Fibroblast of lung (primary cell): ENCODE data around the gene PPFIA2. TPM values are rescaled to one million over a fixed set of nuclear protein-coding genes. Genes with fewer than 3 reads are reported as not detected.

Experiments
- DNase-seq, 2 donors: peaks; one replicate each; pipeline versions ENCODE4 v3.0.0 to v3.0.0-alpha.2; 2010; ENCODE audit warnings: low read depth in 2 of 2
- H2AFZ ChIP-seq: 2 replicates; pipeline ENCODE4 v1.5.1; 2012; ENCODE audit warnings: low read length, control low read depth, inconsistent platforms
- H3K27ac ChIP-seq: 2 replicates; pipeline ENCODE4 v1.5.1; 2011; ENCODE audit warnings: low read length, control low read depth; ENCODE audit not compliant: insufficient read depth
- H3K27me3 ChIP-seq: 2 replicates; pipeline ENCODE4 v1.5.1; 2011; ENCODE audit warnings: mild to moderate bottlenecking, low read length; ENCODE audit not compliant: control insufficient read depth, insufficient read depth
- H3K36me3 ChIP-seq: 2 replicates; pipeline ENCODE4 v1.5.1; 2011; ENCODE audit warnings: low read length; ENCODE audit not compliant: control insufficient read depth, insufficient read depth
- H3K4me1 ChIP-seq: 2 replicates; pipeline ENCODE4 v1.5.1; 2011; ENCODE audit warnings: low read length; ENCODE audit not compliant: control insufficient read depth, insufficient read depth; ENCODE audit errors: extremely low read depth
- H3K4me2 ChIP-seq: 2 replicates; pipeline ENCODE4 v1.5.1; 2011; ENCODE audit warnings: low read length, control low read depth; ENCODE audit not compliant: insufficient read depth; ENCODE audit errors: extremely low read depth
- H3K4me3 ChIP-seq, 4 experiments: fragments of 200-600 bp in 1 of 4; sonication (generic) in 1 of 4; replicated peaks in 1 of 4; 2 replicates each; pipeline ENCODE4 v1.5.1; 2011 to 2016; ENCODE audit warnings: low read length in 4 of 4, low read depth in 3 of 4, mild to moderate bottlenecking in 3 of 4, control low read depth in 2 of 4, inconsistent platforms in 1 of 4, mixed read lengths in 1 of 4; ENCODE audit not compliant: insufficient read depth in 1 of 4; ENCODE audit errors: control extremely low read depth in 1 of 4
- H3K79me2 ChIP-seq: 2 replicates; pipeline ENCODE4 v1.5.1; 2012; ENCODE audit warnings: mild to moderate bottlenecking, low read length, inconsistent platforms; ENCODE audit not compliant: control insufficient read depth, insufficient read depth
- H3K9ac ChIP-seq: 2 replicates; pipeline ENCODE4 v1.5.1; 2011; ENCODE audit warnings: mild to moderate bottlenecking, low read length, control low read depth; ENCODE audit not compliant: insufficient read depth
- H3K9me3 ChIP-seq: 2 replicates; pipeline ENCODE4 v1.5.1; 2012; ENCODE audit warnings: low read depth, low read length; ENCODE audit not compliant: control insufficient read depth, insufficient read depth
- H4K20me1 ChIP-seq: 2 replicates; pipeline ENCODE4 v1.5.1; 2011; ENCODE audit warnings: low read length; ENCODE audit not compliant: control insufficient read depth, insufficient read depth; ENCODE audit errors: extremely low read depth
- EZH2 ChIP-seq: IDR thresholded peaks from 2 replicates; pipeline ENCODE4 v1.5.1; 2012; ENCODE audit warnings: low read length, control low read depth, mild to moderate bottlenecking; ENCODE audit errors: missing control alignments
- polyA plus RNA-seq, 2 donors: library from polyadenylated mRNA; depleted of rRNA in 1 of 2; stranded (reverse) in 1 of 2; unstranded in 1 of 2; fragments of >200 nt; gene quantifications; 2 replicates each; pipeline ENCODE4 v1.2.1, GENCODE V29; 2011 to 2012; ENCODE audit warnings: missing spikeins in 1 of 2
- total RNA-seq: library from RNA; depleted of rRNA; stranded (reverse); fragments of >200 nt; gene quantifications from 2 replicates; pipeline ENCODE4 v1.2.1, GENCODE V29; 2014
- TF ChIP-seq, protein P1 (sequence below), 2 donors: IDR thresholded peaks in 1 of 2; conservative IDR thresholded peaks in 1 of 2; 1 replicate in 1 of 2; 2 replicates in 1 of 2; pipeline ENCODE4 v1.5.1; 2011 to 2012; ENCODE audit warnings: low read length in 2 of 2, control low read depth in 1 of 2, inconsistent platforms in 1 of 2, low read depth in 1 of 2, mild to moderate bottlenecking in 1 of 2

Gene PPFIA2
- total and polyA plus RNA-seq, 2 donors (not counting 1 experiment from before 2014, with no cell fraction given): 0.54 to 2.1 TPM

GRCh38 chr12:81778719-81779118 lies 19.6 kb upstream of the PPFIA2 start:
- Histone ChIP-seq H3K4me1 (no peaks in the 10 kb centered on the region), H3K36me3 (no peaks in the 10 kb centered on the region), H3K79me2 (no peaks in the 10 kb centered on the region), H3K27ac (no peak overlapping the region), H4K20me1 (no peaks in the 10 kb centered on the region), H3K4me2 (no peak overlapping the region), H3K9me3 (no peaks in the 10 kb centered on the region), H3K4me3 (no peak overlapping the region), H2AFZ (no peak overlapping the region), H3K9ac (no peak overlapping the region), H3K27me3 (no peaks in the 10 kb centered on the region)
- no peak for DNase-seq
- TF ChIP-seq EZH2: no peak
- TF ChIP-seq, protein P1, sequence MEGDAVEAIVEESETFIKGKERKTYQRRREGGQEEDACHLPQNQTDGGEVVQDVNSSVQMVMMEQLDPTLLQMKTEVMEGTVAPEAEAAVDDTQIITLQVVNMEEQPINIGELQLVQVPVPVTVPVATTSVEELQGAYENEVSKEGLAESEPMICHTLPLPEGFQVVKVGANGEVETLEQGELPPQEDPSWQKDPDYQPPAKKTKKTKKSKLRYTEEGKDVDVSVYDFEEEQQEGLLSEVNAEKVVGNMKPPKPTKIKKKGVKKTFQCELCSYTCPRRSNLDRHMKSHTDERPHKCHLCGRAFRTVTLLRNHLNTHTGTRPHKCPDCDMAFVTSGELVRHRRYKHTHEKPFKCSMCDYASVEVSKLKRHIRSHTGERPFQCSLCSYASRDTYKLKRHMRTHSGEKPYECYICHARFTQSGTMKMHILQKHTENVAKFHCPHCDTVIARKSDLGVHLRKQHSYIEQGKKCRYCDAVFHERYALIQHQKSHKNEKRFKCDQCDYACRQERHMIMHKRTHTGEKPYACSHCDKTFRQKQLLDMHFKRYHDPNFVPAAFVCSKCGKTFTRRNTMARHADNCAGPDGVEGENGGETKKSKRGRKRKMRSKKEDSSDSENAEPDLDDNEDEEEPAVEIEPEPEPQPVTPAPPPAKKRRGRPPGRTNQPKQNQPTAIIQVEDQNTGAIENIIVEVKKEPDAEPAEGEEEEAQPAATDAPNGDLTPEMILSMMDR (conservative IDR thresholded peaks at IDR 0.05 in 1 of 2, IDR thresholded peaks at IDR 0.05 in 1 of 2; ENCODE audit: low read depth in 1 of 2, low read length in 2 of 2): no peak

DNA sequence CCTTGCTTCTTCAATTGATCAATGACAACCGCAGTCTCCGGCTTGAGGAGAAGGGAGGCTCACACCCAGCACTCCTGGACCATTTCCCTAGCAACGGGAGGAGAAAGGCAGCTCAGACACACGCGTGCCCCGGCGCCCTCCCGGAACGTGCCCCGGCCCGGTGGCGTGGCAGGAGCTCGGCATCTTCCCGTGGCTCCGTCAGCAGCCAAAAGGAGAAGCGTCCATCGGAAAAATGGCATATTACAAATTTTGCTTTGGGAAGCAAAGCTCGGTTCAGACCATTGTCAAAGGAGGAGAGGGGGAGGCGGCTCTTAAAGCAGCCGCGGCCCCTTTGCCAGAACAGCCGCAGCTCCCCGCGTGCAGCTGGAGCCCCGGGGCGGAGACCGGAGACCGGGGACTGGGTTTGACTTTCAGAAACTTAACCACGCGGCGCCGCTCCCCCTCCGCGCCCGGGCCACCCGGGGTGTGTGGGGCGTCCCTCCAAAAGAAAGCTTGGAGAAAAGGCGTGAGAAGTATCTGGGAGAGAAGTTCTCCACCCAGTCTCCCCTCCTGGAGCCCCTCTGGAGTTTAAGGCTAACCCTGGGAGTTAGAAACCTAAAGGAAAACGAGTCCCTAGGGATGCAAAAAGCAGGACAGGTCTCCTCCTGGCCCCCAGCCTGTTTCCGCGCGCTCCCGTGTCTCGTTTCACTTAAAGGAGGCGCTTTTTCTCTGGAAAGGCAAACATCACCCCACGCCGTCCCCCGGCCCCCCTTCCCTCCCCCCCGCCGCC lies 545 bp downstream of the PPFIA2 start:
- peak overlapping the region; percentile 23 for H3K9ac ChIP-seq
- peak; percentile 38 to 55 for DNase-seq
- peaks cover 2% of the 10 kb centered on the region for H3K4me1 ChIP-seq
- TF ChIP-seq EZH2: no peak
- TF ChIP-seq, protein P1 (conservative IDR thresholded peaks at IDR 0.05 in 1 of 2, IDR thresholded peaks at IDR 0.05 in 1 of 2; ENCODE audit: low read depth in 1 of 2, low read length in 2 of 2): no peak
- peak overlapping the region; percentile 57 to 71 (median 69) for H3K4me3 ChIP-seq
- peak overlapping the region; percentile 82 for H3K4me2 ChIP-seq
- no peaks in the 10 kb centered on the region for H3K79me2 ChIP-seq
- H3K27ac ChIP-seq: no peak overlapping the region
- no peaks in the 10 kb centered on the region for H4K20me1 ChIP-seq
- no peaks in the 10 kb centered on the region for H3K36me3 ChIP-seq
- H3K9me3 ChIP-seq: no peaks in the 10 kb centered on the region
- H3K27me3 ChIP-seq: peaks cover 4% of the 10 kb centered on the region
- H2AFZ ChIP-seq: peak overlapping the region; percentile 82

DNA sequence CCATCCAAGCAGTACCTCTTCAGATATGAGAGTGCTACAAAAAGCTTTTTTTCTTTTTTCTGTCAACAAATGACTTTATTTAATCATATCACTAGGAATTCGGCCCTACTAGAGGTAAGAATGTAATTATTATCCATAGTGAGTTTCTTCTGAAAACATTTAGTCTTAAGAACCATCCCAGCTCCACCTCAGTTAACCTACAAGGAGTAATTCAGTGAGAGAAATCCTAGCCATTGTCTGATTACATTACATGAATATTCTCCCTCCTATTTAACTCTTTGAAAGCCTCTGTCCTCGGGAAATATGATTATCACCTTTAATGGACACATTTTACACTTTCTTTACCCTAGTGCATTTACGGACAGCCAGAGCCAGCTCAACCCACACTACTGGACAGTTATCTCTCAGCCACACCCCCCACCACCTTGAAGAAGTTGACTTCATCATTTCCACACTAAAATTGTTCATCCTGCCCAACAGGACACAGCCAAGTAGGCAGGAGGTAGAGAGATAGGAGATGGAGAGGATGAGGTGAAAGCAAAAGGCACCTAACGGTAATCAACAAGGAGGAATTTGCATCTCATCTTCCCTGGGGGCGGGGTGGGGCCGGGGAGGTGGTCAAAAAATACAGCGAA lies 1.3 kb downstream of the PPFIA2 start:
- no peak for TF ChIP-seq EZH2
- TF ChIP-seq, protein P1 (conservative IDR thresholded peaks at IDR 0.05 in 1 of 2, IDR thresholded peaks at IDR 0.05 in 1 of 2; ENCODE audit: low read depth in 1 of 2, low read length in 2 of 2): no peak
- Histone ChIP-seq H3K9ac (no peak overlapping the region), H2AFZ (peak overlapping the region; percentile 82)

More for the DNA sequence above, 1.3 kb downstream of the PPFIA2 start:
- no peaks in the 10 kb centered on the region for H4K20me1 ChIP-seq
- peak overlapping the region; percentile 57 to 71 (median 69) for H3K4me3 ChIP-seq
- DNase-seq: peak in 1 of 2 donors; percentile 0
- H3K27ac ChIP-seq: no peak overlapping the region
- no peaks in the 10 kb centered on the region for H3K9me3 ChIP-seq
- H3K36me3 ChIP-seq: no peaks in the 10 kb centered on the region
- peaks cover 4% of the 10 kb centered on the region for H3K27me3 ChIP-seq
- H3K4me2 ChIP-seq: peak overlapping the region; percentile 82
- H3K79me2 ChIP-seq: no peaks in the 10 kb centered on the region
- H3K4me1 ChIP-seq: peaks cover 2% of the 10 kb centered on the region
